ENCODE results near the gene RBKS.

GRCh38 chr2:27739058-27739373, 151.2 kb downstream of the RBKS start:
- TF ChIP-seq POLR2A (IDR thresholded peaks at IDR 0.05) (no peak), CTCF (IDR thresholded peaks at IDR 0.05) (no peak)
